Measurements from ENCODE around the gene ERVH48-1. TPM values are rescaled to one million over a fixed set of nuclear protein-coding genes. Genes with fewer than 3 reads are reported as not detected.
"Not testable (repeated sequence)": the region's sequence is repeated elsewhere in the genome, so short reads cannot be mapped to it uniquely, and the experiment has no call there.

Gene ERVH48-1
- total and polyA plus RNA-seq, 4 donors = 0.03 to 0.19 TPM; not detected in 2

GRCh38 chr21:42878678-42878992 is 46.8 kb downstream of the ERVH48-1 start:
- TF ChIP-seq RXRA (IDR thresholded peaks at IDR 0.05) = peak in 1 of 2 donors; percentile 33
- TF ChIP-seq ATF3 (IDR thresholded peaks at IDR 0.05) = no peak
- peak; percentile 67 for TF ChIP-seq MAX (IDR thresholded peaks at IDR 0.05)
- peak overlapping the region; percentile 81 to 91 for H3K27ac ChIP-seq (ENCODE audit: low read depth in 1 of 2, low read length in 2 of 2)
- peak overlapping the region; percentile 84 to 90 for H3K9ac ChIP-seq (ENCODE audit: low read depth in 1 of 2, low read length in 2 of 2)
- peak overlapping the region; percentile 84 to 98 (median 85) for H3K4me3 ChIP-seq (ENCODE audit: low read depth in 1 of 3, low read length in 3 of 3)
- no peaks in the 10 kb centered on the region for H3K9me3 ChIP-seq (ENCODE audit: control insufficient read depth in 4 of 4, low read length in 3 of 4)
- peaks cover 1 to 17% (median 14%) of the 10 kb centered on the region in 4 donors for H3K4me1 ChIP-seq (ENCODE audit: control insufficient read depth in 4 of 4, insufficient read depth in 4 of 4, low read length in 3 of 4)
- H3K27me3 ChIP-seq (ENCODE audit: control insufficient read depth in 4 of 4, insufficient read depth in 4 of 4, low read length in 3 of 4) = no peaks in the 10 kb centered on the region
- H3K36me3 ChIP-seq (ENCODE audit: control insufficient read depth in 4 of 4, insufficient read depth in 3 of 4, low read depth in 1 of 4, low read length in 3 of 4) = peaks cover 3 to 7% (median 5%) of the 10 kb centered on the region in 4 donors
- WGBS = under 1% methylated on average over 15 of the region's 15 CpGs
- no peak for DNase-seq (ENCODE audit: low spot score)

DNA sequence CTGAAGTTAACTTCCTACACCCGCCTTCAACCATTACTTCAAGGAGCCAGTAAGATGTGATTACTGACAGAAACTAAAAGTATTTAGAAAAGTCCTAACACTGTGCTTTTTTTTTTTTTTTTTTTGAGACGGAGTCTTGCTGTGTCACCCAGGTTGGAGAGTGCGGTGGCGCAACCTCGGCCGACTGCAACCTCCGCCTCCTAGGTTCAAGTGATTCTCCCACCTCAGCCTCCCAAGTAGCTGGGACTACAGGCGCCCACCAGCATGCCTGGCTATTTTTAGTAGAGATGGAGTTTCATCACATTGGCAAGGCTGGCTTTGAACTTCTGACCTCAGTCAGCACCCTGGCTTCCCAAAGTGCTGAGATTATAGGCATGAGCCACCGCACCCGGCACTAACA is 49.6 kb downstream of the ERVH48-1 start:
- not testable (repeated sequence) for DNase-seq (ENCODE audit: low spot score); H3K9me3 ChIP-seq (ENCODE audit: control insufficient read depth in 4 of 4, low read length in 3 of 4); H3K4me3 ChIP-seq (ENCODE audit: low read depth in 1 of 3, low read length in 3 of 3); H3K27ac ChIP-seq (ENCODE audit: low read depth in 1 of 2, low read length in 2 of 2); H3K9ac ChIP-seq (ENCODE audit: low read depth in 1 of 2, low read length in 2 of 2); H3K27me3 ChIP-seq (ENCODE audit: control insufficient read depth in 4 of 4, insufficient read depth in 4 of 4, low read length in 3 of 4)
- WGBS = 98% methylated on average over 10 of the region's 10 CpGs
- peaks cover 7 to 26% (median 22%) of the 10 kb centered on the region in 4 donors for H3K36me3 ChIP-seq (ENCODE audit: control insufficient read depth in 4 of 4, insufficient read depth in 3 of 4, low read depth in 1 of 4, low read length in 3 of 4)
- H3K4me1 ChIP-seq (ENCODE audit: control insufficient read depth in 4 of 4, insufficient read depth in 4 of 4, low read length in 3 of 4) = peaks cover 1 to 17% (median 14%) of the 10 kb centered on the region in 4 donors

- no peak for DNase-seq (ENCODE audit: low spot score)
- no peak overlapping the region for H3K4me3 ChIP-seq (ENCODE audit: low read depth in 1 of 3, low read length in 3 of 3)
- H3K36me3 ChIP-seq (ENCODE audit: control insufficient read depth in 4 of 4, insufficient read depth in 3 of 4, low read depth in 1 of 4, low read length in 3 of 4) = peaks cover 10 to 44% (median 30%) of the 10 kb centered on the region in 4 donors
Observed at GRCh38 chr21:42873096-42873495, 52.3 kb downstream of the ERVH48-1 start.

More at GRCh38 chr21:42873096-42873495, 52.3 kb downstream of the ERVH48-1 start:
- H3K4me1 ChIP-seq (ENCODE audit: control insufficient read depth in 4 of 4, insufficient read depth in 4 of 4, low read length in 3 of 4) = peaks cover 1 to 4% (median 3%) of the 10 kb centered on the region in 4 donors
- H3K27ac ChIP-seq (ENCODE audit: low read depth in 1 of 2, low read length in 2 of 2) = no peak overlapping the region
- H3K27me3 ChIP-seq (ENCODE audit: control insufficient read depth in 4 of 4, insufficient read depth in 4 of 4, low read length in 3 of 4) = no peaks in the 10 kb centered on the region
- 95% methylated on average over 7 of the region's 7 CpGs for WGBS
- H3K9ac ChIP-seq (ENCODE audit: low read depth in 1 of 2, low read length in 2 of 2) = no peak overlapping the region
- no peaks in the 10 kb centered on the region for H3K9me3 ChIP-seq (ENCODE audit: control insufficient read depth in 4 of 4, low read length in 3 of 4)
- TF ChIP-seq ATF3 (IDR thresholded peaks at IDR 0.05) (no peak), REST (IDR thresholded peaks at IDR 0.05) (no peak), RXRA (IDR thresholded peaks at IDR 0.05) (no peak), RAD21 (IDR thresholded peaks at IDR 0.05) (no peak), TAF1 (conservative IDR thresholded peaks at IDR 0.05) (no peak), GABPA (IDR thresholded peaks at IDR 0.05 in 1 of 2, conservative IDR thresholded peaks at IDR 0.05 in 1 of 2) (no peak), SP1 (IDR thresholded peaks at IDR 0.05) (no peak), NR2F2 (IDR thresholded peaks at IDR 0.05) (no peak), HNF4A (conservative IDR thresholded peaks at IDR 0.05) (no peak), FOXA2 (IDR thresholded peaks at IDR 0.05) (no peak), EGR1 (IDR thresholded peaks at IDR 0.05; ENCODE audit: low read depth in 2 of 2) (no peak), HNF4G (IDR thresholded peaks at IDR 0.05) (no peak), JUND (IDR thresholded peaks at IDR 0.05) (no peak), YY1 (IDR thresholded peaks at IDR 0.05) (no peak)

Measured in liver (tissue), 9 donors.